PFSK-1 (cell line): ENCODE data around the gene SELENOP.

Experiments used
- FOXP2 ChIP-seq: optimal IDR thresholded peaks from 2 replicates; pipeline ENCODE3; 2011; ENCODE audit warnings: borderline replicate concordance, control low read depth, inconsistent platforms; ENCODE audit not compliant: insufficient read depth; ENCODE audit errors: extremely low read length, extremely low read depth
- POLR2AphosphoS5 ChIP-seq: IDR thresholded peaks from 2 replicates; pipeline ENCODE4 v1.6.1; 2012; ENCODE audit warnings: low read depth, mild to moderate bottlenecking, control low read depth, low read length, moderate library complexity
- REST ChIP-seq, 2 experiments: IDR thresholded peaks; 2 replicates each; pipeline versions ENCODE4 v1.6.1 to v1.8.0; 2011 to 2012; ENCODE audit warnings: low read depth in 2 of 2, low read length in 2 of 2, control low read depth in 1 of 2, inconsistent platforms in 1 of 2, mild to moderate bottlenecking in 1 of 2, moderate library complexity in 1 of 2; ENCODE audit not compliant: insufficient read depth in 1 of 2
- SIN3A ChIP-seq: IDR thresholded peaks from 2 replicates; pipeline ENCODE4 v1.6.1; 2012; ENCODE audit warnings: mild to moderate bottlenecking, low read length, moderate library complexity, borderline replicate concordance; ENCODE audit not compliant: insufficient read depth
- TAF1 ChIP-seq: IDR thresholded peaks from 2 replicates; pipeline ENCODE4 v1.6.1; 2012; ENCODE audit warnings: low read length, control low read depth, borderline replicate concordance; ENCODE audit not compliant: insufficient read depth

Gene SELENOP

DNA sequence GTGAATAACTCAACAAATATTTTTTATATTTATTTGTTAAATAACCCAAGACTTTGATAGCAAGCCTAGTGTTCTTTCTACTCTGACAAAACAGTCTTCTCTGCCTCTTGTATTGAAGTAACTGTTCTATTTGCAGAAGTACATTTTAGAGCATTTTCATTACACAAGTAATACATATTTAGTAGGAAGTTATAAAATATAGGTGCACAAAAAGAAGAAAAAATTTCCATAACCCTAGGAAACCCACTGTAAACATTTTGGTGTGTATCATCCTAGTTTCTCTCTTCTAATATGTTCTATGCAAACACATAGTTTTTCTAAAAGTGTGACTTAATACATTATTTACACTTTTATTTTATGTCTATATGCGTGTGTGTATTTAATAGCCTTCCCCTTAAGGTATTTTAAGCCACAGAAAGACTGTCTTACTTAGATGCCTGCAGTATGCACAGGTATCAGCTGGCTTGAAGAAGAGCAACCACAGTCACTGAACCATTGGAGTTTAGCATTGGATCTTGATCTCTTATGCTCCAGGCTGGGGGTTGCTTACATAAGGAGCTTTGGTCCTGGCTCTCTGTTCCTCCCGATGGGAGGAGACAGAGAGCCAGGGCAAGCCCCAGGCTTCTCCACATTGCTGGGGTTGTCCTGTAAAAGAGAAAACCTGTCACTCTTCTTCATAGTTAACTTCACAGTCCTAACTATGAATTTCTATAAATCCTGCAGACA, 3.8 kb downstream of the SELENOP start:
- TF ChIP-seq POLR2AphosphoS5 (no peak), TAF1 (no peak)

DNA sequence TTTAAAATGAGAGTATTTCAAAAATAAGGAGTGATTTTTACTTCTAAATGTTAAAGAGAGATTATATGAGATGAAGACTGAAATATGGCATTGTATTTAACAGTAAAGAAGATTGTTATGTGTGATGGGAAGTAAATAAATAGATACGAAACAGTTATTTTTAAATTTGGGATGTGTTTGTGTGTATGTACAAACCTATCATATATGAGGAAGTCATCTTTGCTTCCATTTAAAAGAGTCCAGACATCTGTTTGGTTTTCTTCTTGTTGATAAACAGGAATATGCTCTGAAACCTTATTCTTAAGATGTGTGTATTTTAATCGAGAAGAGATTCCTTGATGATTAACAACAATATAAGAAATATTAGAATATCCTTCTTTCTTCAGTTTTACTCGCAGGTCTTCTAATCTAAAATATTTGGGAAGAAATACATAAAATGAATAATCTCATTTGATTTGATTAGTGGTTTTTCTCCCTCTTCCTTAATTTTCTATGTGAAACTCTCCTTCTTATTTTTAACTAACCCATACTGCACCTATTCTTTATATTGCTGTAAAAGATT, 4.9 kb downstream of the SELENOP start:
- TF ChIP-seq REST (IDR thresholded peaks at IDR 0.05; ENCODE audit: insufficient read depth in 1 of 2, low read depth in 2 of 2, low read length in 2 of 2) (no peak), FOXP2 (no peak), SIN3A (no peak), POLR2AphosphoS5 (no peak), TAF1 (no peak)

- TF ChIP-seq POLR2AphosphoS5, result no peak
These were observed 5.5 kb downstream of the SELENOP start for GRCh38 chr5:42806004-42806700.

DNA sequence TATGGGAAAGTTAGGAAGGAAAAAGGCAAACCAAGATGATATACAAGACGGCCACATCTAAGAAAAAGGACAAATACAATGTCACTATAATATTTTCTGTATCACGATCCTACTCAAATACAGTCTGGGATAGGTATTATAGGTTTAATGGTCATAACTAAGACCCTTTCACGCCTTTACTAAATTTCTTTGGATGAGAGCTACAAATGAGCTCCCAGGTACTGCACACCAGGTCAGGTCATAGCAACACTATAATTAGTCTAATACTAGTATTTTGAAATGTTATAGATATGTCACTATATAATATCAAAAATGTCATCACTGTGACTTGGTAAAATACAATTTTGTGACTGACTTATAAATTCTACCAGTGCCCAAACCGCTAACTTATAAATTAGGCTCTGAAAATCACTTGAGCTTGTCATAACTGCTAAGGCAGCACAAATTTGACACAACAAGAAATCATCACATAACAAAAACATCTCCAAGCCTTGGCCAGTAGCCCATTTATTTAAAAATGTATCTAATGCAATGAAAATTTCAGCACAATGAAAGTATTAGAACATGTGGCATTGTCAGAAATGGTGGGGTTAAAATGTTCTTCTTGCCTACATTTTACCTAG, 6.9 kb downstream of the SELENOP start:
- TF ChIP-seq FOXP2, result no peak
- no peak for TF ChIP-seq POLR2AphosphoS5
- TF ChIP-seq REST (IDR thresholded peaks at IDR 0.05; ENCODE audit: insufficient read depth in 1 of 2, low read depth in 2 of 2, low read length in 2 of 2), result no peak
- no peak for TF ChIP-seq TAF1
- no peak for TF ChIP-seq SIN3A

DNA sequence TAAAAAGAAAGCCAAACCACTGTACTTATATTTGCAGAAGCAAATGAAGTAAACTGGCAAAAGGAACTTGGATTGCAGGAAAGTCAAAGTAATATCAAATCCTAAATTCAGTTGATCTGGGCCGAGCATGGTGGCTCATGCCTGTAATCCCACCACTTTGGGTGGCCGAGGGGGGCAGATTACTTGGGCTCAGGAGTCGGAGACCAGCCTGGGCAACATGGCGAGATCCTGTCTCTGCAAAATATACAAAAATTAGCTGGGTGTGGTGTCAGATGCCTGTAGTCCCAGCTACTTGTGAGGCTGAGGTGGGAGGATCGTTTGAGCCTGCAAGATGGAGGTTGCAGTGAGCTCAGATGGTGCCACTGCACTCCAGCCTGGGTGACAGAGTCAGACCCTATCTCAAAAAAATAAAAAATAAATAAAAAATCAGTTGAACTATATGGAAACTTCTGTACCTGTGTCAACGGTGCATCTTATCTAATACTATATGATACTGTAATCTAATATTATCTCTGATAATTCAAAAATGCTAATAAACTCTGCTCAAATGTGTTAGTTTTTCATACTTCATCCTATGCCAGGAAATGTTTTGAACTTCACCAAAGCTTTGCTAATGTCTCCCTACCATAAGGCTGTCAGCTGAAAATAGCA, 10.1 kb downstream of the SELENOP start:
- no peak for TF ChIP-seq REST (IDR thresholded peaks at IDR 0.05; ENCODE audit: insufficient read depth in 1 of 2, low read depth in 2 of 2, low read length in 2 of 2)
- no peak for TF ChIP-seq POLR2AphosphoS5
- TF ChIP-seq TAF1, result no peak
- TF ChIP-seq FOXP2, result no peak
- no peak for TF ChIP-seq SIN3A
